ENCODE measurements around the gene KCNMA1. TPM values are rescaled to one million over a fixed set of nuclear protein-coding genes. Genes with fewer than 3 reads are reported as not detected.

Gene KCNMA1
- total and polyA plus RNA-seq, 9 of the 15 experiments (the other 6 are each of a cell fraction or from before 2014, with no cell fraction given), result 0.01 to 0.95 (median 0.15) TPM; not detected in 4

- Histone ChIP-seq H3K4me1 (replicated peaks in 1 of 2; ENCODE audit: control insufficient read depth in 2 of 2, insufficient read depth in 2 of 2, low read length in 2 of 2) (no peaks in the 10 kb centered on the region), H3K27ac (ENCODE audit: extremely low read depth, low read depth, low read length) (no peak overlapping the region), H3K9ac (ENCODE audit: insufficient read depth in 1 of 2, low read depth in 2 of 2, low read length in 2 of 2) (no peak overlapping the region), H3K36me3 (ENCODE audit: control insufficient read depth, insufficient read depth, low read length) (no peaks in the 10 kb centered on the region), H3K27me3 (ENCODE audit: control insufficient read depth in 2 of 2, insufficient read depth in 2 of 2, low read length in 2 of 2) (no peaks in the 10 kb centered on the region), H2AFZ (ENCODE audit: low read depth, low read length) (no peak overlapping the region), H3K4me2 (ENCODE audit: insufficient read depth, low read length) (no peak overlapping the region), H3K4me3 (no peak overlapping the region), H3K79me2 (ENCODE audit: control insufficient read depth, insufficient read depth, low read length) (no peaks in the 10 kb centered on the region), H3K9me1 (ENCODE audit: control insufficient read depth, insufficient read depth, low read length) (no peaks in the 10 kb centered on the region), H4K20me1 (replicated peaks; ENCODE audit: control insufficient read depth, insufficient read depth, low read length) (no peaks in the 10 kb centered on the region), H3K9me3 (replicated peaks; ENCODE audit: control insufficient read depth, insufficient read depth, low read depth, low read length) (no peaks in the 10 kb centered on the region)
- in situ Hi-C loops (cut with MboI) (no loop called here), intact Hi-C loops (cut with micrococcal nuclease) (no loop called here)
- ChIA-PET POLR2A (no interaction called here), CTCF (ENCODE audit: low intra/inter-chr PET ratio) (no interaction called here)
- no TSS peak for BruUV-seq (replicated peaks)
- FAIRE-seq (no peak), ATAC-seq (no peak), DNase-seq (ENCODE audit: extremely low read depth in 1 of 4, low spot score in 3 of 4) (no peak)
- WGBS (ENCODE audit: insufficient coverage, low coverage, missing lambda C conversion rate), result under 1% methylated on average over 8 of the region's 8 CpGs
- TF ChIP-seq ZNF518B (CRISPR knock-in tag; IDR thresholded peaks at IDR 0.05) (no peak), ZEB2 (IDR thresholded peaks at IDR 0.05) (no peak), HOMEZ (CRISPR knock-in tag; IDR thresholded peaks at IDR 0.05) (no peak), BCLAF1 (IDR thresholded peaks at IDR 0.05; ENCODE audit: borderline replicate concordance in 1 of 2, control insufficient read depth in 1 of 2, low read depth in 2 of 2, low read length in 1 of 2) (no peak), RNF219 (CRISPR knock-in tag; IDR thresholded peaks at IDR 0.05) (no peak), MCM7 (IDR thresholded peaks at IDR 0.05) (no peak), MITF (IDR thresholded peaks at IDR 0.05) (no peak), HDAC1 (IDR thresholded peaks at IDR 0.05) (no peak), ZNF589 (CRISPR knock-in tag; IDR thresholded peaks at IDR 0.05; ENCODE audit: low read depth) (no peak), ZNF75A (CRISPR knock-in tag; IDR thresholded peaks at IDR 0.05) (no peak), ZNF699 (CRISPR knock-in tag; IDR thresholded peaks at IDR 0.05; ENCODE audit: insufficient replicate concordance) (no peak)
Observed at GRCh38 chr10:76917071-76917470, 720.5 kb downstream of the KCNMA1 start.
